Measurements from ENCODE around the gene SLC2A11. TPM values are rescaled to one million over a fixed set of nuclear protein-coding genes. Genes with fewer than 3 reads are reported as not detected.
A peak's percentile ranks its signal among the peaks of the same experiment; 100 is the strongest.

SLC2A11 gene
- total and polyA plus RNA-seq, 10 of the 15 experiments (the other 5 are each of a cell fraction or from before 2014, with no cell fraction given) = 0.98 to 18.3 (median 8.6) TPM

GRCh38 chr22:23913661-23914353, 56.1 kb downstream of the SLC2A11 start (continued):
- no peak for TF ChIP-seq IRF5 (IDR thresholded peaks at IDR 0.05; ENCODE audit: borderline replicate concordance)
- TF ChIP-seq REST (IDR thresholded peaks at IDR 0.05; ENCODE audit: low read depth, low read length) = no peak
- TF ChIP-seq EP300 (IDR thresholded peaks at IDR 0.05; ENCODE audit: borderline replicate concordance in 1 of 2, control insufficient read depth in 1 of 2, low read depth in 2 of 2, low read length in 2 of 2) = no peak
- no peak for TF ChIP-seq RELB (IDR thresholded peaks at IDR 0.05; ENCODE audit: low read depth)
- peak; percentile 66 for TF ChIP-seq EED (IDR thresholded peaks at IDR 0.05; ENCODE audit: low read depth)
- TF ChIP-seq NFXL1 (IDR thresholded peaks at IDR 0.05; ENCODE audit: borderline replicate concordance) = no peak
- no peak for TF ChIP-seq ZNF207 (IDR thresholded peaks at IDR 0.05; ENCODE audit: borderline replicate concordance)
- TF ChIP-seq HSF1 (IDR thresholded peaks at IDR 0.05; ENCODE audit: low read depth, low read length) = no peak
- no peak; the same call in 1 of the 2 replicates for TF ChIP-seq GATAD2B (conservative IDR thresholded peaks at IDR 0.05; ENCODE audit: low read depth)
- TF ChIP-seq WRNIP1 (IDR thresholded peaks at IDR 0.05; ENCODE audit: borderline replicate concordance, low read depth, low read length) = no peak
- TF ChIP-seq CBX5 (IDR thresholded peaks at IDR 0.05; ENCODE audit: low read depth) = no peak
- no peak; the same call in 1 of the 2 replicates for TF ChIP-seq ZNF687 (IDR thresholded peaks at IDR 0.05)
- 0 out of 2 replicates have a peak, but pooled peaks have one; percentile 22 for TF ChIP-seq STAT1 (conservative IDR thresholded peaks at IDR 0.05)
- TF ChIP-seq ESRRA (IDR thresholded peaks at IDR 0.05; ENCODE audit: low read length) = no peak
- peak; percentile 93; the same call in 1 of the 2 replicates for TF ChIP-seq RB1 (IDR thresholded peaks at IDR 0.05; ENCODE audit: borderline replicate concordance)

Data from GM12878 (cell line).